Gastrocnemius medialis (tissue), 4 donors: ENCODE results near the gene PCDHGA8. TPM values are rescaled to one million over a fixed set of nuclear protein-coding genes. Genes with fewer than 3 reads are reported as not detected.

Source experiments
- ATAC-seq, 2 donors: fragments of 150-250 bp; one replicate each; pipeline ENCODE4 v1.9.1; 2016
- DNase-seq, 2 donors: peaks; one replicate each; pipeline ENCODE4 v3.0.0-alpha.2; 2019
- H3K27ac ChIP-seq, 4 donors: fragments of 200-600 bp; sonication (generic); 1 replicate in 1 of 4; 2 replicates in 3 of 4; pipeline ENCODE4 v1.5.1; 2016 to 2018; ENCODE audit warnings: mild to moderate bottlenecking in 2 of 4, moderate library complexity in 1 of 4
- H3K27me3 ChIP-seq, 3 donors: fragments of 200-600 bp; sonication (generic) in 2 of 3; 1 replicate in 1 of 3; 2 replicates in 2 of 3; pipeline versions ENCODE4 v1.5.1 to v1.6.0; 2016 to 2019; ENCODE audit warnings: mild to moderate bottlenecking in 1 of 3, moderate library complexity in 1 of 3
- H3K36me3 ChIP-seq, 2 donors: fragments of 200-600 bp; sonication (generic) in 1 of 2; one replicate each; pipeline ENCODE4 v1.5.1; 2017 to 2018
- H3K4me1 ChIP-seq, 2 donors: fragments of 200-600 bp; sonication (generic) in 1 of 2; one replicate each; pipeline ENCODE4 v1.5.1; 2016 to 2017; ENCODE audit warnings: mild to moderate bottlenecking in 2 of 2
- H3K4me3 ChIP-seq, 4 donors: fragments of 200-600 bp; sonication (generic) in 3 of 4; 1 replicate in 1 of 4; 2 replicates in 3 of 4; pipeline ENCODE4 v1.5.1; 2016 to 2019; ENCODE audit warnings: mild to moderate bottlenecking in 2 of 4
- H3K9me3 ChIP-seq, 3 donors: fragments of 200-600 bp; sonication (generic) in 2 of 3; 1 replicate in 1 of 3; 2 replicates in 2 of 3; pipeline ENCODE4 v1.5.1; 2016 to 2019
- CTCF ChIP-seq, 5 experiments: fragments of 450-650 bp in 3 of 5; fragments of 200-600 bp in 2 of 5; sonication (generic) in 2 of 5; IDR thresholded peaks in 4 of 5; conservative IDR thresholded peaks in 1 of 5; 1 replicate in 4 of 5; 2 replicates in 1 of 5; pipeline ENCODE4 v1.5.1; 2016 to 2019; ENCODE audit warnings: antibody characterized with exemption in 5 of 5, mild to moderate bottlenecking in 3 of 5, moderate library complexity in 3 of 5
- POLR2A ChIP-seq, 2 donors: fragments of 450-650 bp; IDR thresholded peaks; one replicate each; pipeline ENCODE4 v1.6.1; 2017; ENCODE audit warnings: antibody characterized with exemption in 2 of 2, mild to moderate bottlenecking in 2 of 2, moderate library complexity in 2 of 2
- in situ Hi-C, 4 donors: fragments of 200-750 bp; cut with MboI; loops; one replicate each; pipeline versions ENCODE4 v1.15.0 to v1.8.0; 2017; ENCODE audit warnings: low sequenced_read_pairs in 4 of 4
- intact Hi-C: fragments of 100-400 bp; cut with DNase I; formaldehyde crosslinking; loops from one replicate; pipeline ENCODE4 v1.15.1; 2023; ENCODE audit warnings: low total_unique reads
- total RNA-seq, 4 donors: library from RNA; depleted of rRNA; stranded (reverse); fragments of >200 nt; gene quantifications; one replicate each; pipeline versions ENCODE4 v1.1.0 to v1.2.3, GENCODE V29; 2016

PCDHGA8 gene
- total RNA-seq, 4 donors from 2014 or later = 0.82 to 1.8 (median 1.2) TPM

- Histone ChIP-seq H3K4me3 (peak overlapping the region; percentile 41 to 57 (median 42)), H3K27me3 (peaks cover 0 to 44% (median 31%) of the 10 kb centered on the region in 3 donors), H3K4me1 (peaks cover 5 to 9% of the 10 kb centered on the region in 2 donors), H3K27ac (peak overlapping the region in 1 of 4 donors; percentile 62), H3K9me3 (peaks cover 0 to 21% (median 6%) of the 10 kb centered on the region in 3 donors), H3K36me3 (no peaks in the 10 kb centered on the region)
- no peak for DNase-seq
- intact Hi-C loops (loop anchor here (1.0 kb wide), 1 partner anchor 200 kb away; no protein-coding TSS in a partner anchor), in situ Hi-C loops (no loop called here)
- ATAC-seq = no peak
- TF ChIP-seq CTCF (IDR thresholded peaks at IDR 0.05 in 4 of 5, conservative IDR thresholded peaks at IDR 0.05 in 1 of 5) (no peak), POLR2A (IDR thresholded peaks at IDR 0.05) (no peak)
Measured at GRCh38 chr5:141360685-141361084, 31.7 kb upstream of the PCDHGA8 start.

DNA sequence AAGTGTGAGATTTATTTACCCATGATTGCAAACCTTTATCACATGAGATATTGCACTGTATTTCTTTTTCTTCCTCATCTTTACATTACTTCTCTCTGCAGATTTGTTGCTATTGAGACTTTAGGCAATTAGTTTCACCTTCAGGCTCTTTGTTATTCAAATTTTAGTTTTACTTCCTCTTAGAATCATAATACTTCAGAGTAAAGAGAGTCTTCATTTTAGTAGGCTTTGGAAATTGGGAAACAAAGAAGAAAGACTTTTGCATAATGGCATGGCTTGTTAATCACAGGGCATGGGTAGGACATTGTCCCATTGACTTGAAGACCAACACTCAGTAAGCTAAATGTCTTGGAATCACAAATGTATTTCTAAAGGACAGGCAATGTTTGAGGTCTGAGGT is 29.7 kb upstream of the PCDHGA8 start:
- no peaks in the 10 kb centered on the region for H3K36me3 ChIP-seq
- no peak for TF ChIP-seq POLR2A (IDR thresholded peaks at IDR 0.05)
- no peak for TF ChIP-seq CTCF (IDR thresholded peaks at IDR 0.05 in 4 of 5, conservative IDR thresholded peaks at IDR 0.05 in 1 of 5)
- H3K4me3 ChIP-seq = peak overlapping the region in 1 of 4 donors; percentile 26
- peaks cover 0 to 28% (median 6%) of the 10 kb centered on the region in 3 donors for H3K9me3 ChIP-seq
- H3K27me3 ChIP-seq = peaks cover 0 to 53% (median 38%) of the 10 kb centered on the region in 3 donors
- intact Hi-C loops = no loop called here
- ATAC-seq (no peak), DNase-seq (no peak)
- peaks cover 5 to 8% of the 10 kb centered on the region in 2 donors for H3K4me1 ChIP-seq
- in situ Hi-C loops = no loop called here
- H3K27ac ChIP-seq = no peak overlapping the region

GRCh38 chr5:141363952-141364660 is 28.3 kb upstream of the PCDHGA8 start, which contains the start of gene PCDHGA5:
PCDHGA5 (plus strand) TSS chr5:141364162; CDS start chr5:141364331, 169 bp downstream.
- Histone ChIP-seq H3K27ac (no peak within 1 kb of the TSS), H3K4me1 (peaks cover 4 to 5% of the 10 kb centered on the region in 2 donors), H3K4me3 (peak within 1 kb of the TSS; percentile 1 to 47 (median 16)), H3K27me3 (peaks cover 0 to 53% (median 39%) of the 10 kb centered on the region in 3 donors), H3K36me3 (no peaks in the 10 kb centered on the region), H3K9me3 (peaks cover 0 to 28% (median 6%) of the 10 kb centered on the region in 3 donors)
- no peak for DNase-seq
- intact Hi-C loops (no loop called here), in situ Hi-C loops (no loop called here)
- TF ChIP-seq POLR2A (IDR thresholded peaks at IDR 0.05) = no peak
- peak in 1 of 5 experiments; percentile 21 for TF ChIP-seq CTCF (IDR thresholded peaks at IDR 0.05 in 4 of 5, conservative IDR thresholded peaks at IDR 0.05 in 1 of 5)
- peak in 1 of 2 donors; percentile 19 for ATAC-seq

DNA sequence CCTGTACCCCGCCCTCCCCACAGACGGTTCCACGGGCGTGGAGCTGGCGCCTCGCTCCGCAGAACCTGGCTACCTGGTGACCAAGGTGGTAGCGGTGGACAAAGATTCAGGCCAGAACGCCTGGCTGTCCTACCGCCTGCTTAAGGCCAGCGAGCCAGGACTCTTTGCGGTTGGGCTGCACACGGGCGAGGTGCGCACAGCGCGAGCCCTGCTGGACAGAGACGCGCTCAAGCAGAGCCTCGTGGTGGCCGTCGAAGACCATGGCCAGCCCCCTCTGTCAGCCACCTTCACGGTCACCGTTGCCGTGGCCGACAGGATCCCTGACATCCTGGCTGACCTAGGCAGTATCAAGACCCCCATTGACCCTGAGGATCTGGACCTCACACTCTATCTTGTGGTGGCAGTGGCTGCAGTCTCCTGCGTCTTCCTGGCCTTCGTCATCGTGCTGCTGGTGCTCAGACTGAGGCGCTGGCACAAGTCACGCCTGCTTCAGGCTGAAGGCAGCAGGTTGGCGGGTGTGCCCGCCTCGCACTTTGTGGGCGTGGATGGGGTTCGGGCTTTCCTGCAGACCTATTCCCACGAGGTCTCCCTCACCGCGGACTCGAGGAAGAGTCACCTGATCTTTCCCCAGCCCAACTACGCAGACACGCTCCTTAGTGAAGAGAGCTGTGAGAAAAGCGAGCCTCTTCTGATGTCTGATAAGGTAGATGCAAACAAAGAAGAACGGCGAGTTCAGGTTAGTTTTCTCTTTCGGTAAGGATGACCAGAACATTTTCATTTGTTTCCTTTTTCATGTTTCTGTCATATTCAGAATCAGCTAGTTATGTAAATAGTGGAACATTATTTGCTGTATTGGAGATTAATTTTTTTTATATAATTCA is 26.2 kb upstream of the PCDHGA8 start:
- ATAC-seq (no peak), DNase-seq (no peak)
- no peak overlapping the region for H3K27ac ChIP-seq
- TF ChIP-seq CTCF (IDR thresholded peaks at IDR 0.05 in 4 of 5, conservative IDR thresholded peaks at IDR 0.05 in 1 of 5) = no peak
- no peak for TF ChIP-seq POLR2A (IDR thresholded peaks at IDR 0.05)
- peaks cover 0 to 19% (median 5%) of the 10 kb centered on the region in 3 donors for H3K9me3 ChIP-seq
- H3K4me3 ChIP-seq = peak overlapping the region in 1 of 4 donors; percentile 12
- intact Hi-C loops (no loop called here), in situ Hi-C loops (no loop called here)
- H3K4me1 ChIP-seq = peaks cover 5 to 8% of the 10 kb centered on the region in 2 donors
- peaks cover 0 to 48% (median 32%) of the 10 kb centered on the region in 3 donors for H3K27me3 ChIP-seq
- no peaks in the 10 kb centered on the region for H3K36me3 ChIP-seq
